Endothelial cell of umbilical vein (primary cell): Measurements from ENCODE around the gene SLC12A4.

Experiments
- POLR2A ChIP-seq: IDR thresholded peaks from 2 replicates; pipeline ENCODE4 v1.6.1; 2012; ENCODE audit warnings: low read depth, mild to moderate bottlenecking, control low read depth, low read length
- TF ChIP-seq, protein P1 (sequence below), 2 donors: IDR thresholded peaks; 1 replicate in 1 of 2; 2 replicates in 1 of 2; pipeline ENCODE4 v1.5.1; 2011; ENCODE audit warnings: low read length in 2 of 2, mild to moderate bottlenecking in 2 of 2, moderate library complexity in 2 of 2, control low read depth in 1 of 2, inconsistent platforms in 1 of 2, low read depth in 1 of 2; ENCODE audit not compliant: insufficient read depth in 1 of 2; ENCODE audit errors: extremely low read depth in 1 of 2
- TF ChIP-seq, protein P2 (sequence below): IDR thresholded peaks from 2 replicates; pipeline ENCODE4 v1.6.1; 2011; ENCODE audit not compliant: insufficient read depth, insufficient read length

DNA sequence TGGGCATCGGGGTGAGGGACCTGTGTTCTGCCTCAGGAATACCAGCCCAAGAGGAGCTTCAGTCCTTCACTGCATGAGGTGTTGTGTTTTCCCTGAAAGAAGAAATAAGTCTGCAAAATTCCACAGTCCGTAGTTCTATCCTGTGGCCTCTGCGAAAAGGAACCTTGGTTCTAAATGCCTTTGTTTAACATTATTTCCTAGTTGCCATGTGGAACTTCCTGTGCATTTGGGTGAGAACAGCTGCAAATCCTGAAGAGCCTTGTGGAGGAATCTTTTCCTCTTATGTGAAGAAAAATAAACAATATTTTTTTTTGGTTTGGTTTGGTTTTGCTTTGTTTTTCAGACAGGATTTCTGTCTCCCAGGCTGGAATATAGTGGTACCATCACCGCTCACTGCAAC lies 65.6 kb downstream of the SLC12A4 start:
- TF ChIP-seq, protein P1, sequence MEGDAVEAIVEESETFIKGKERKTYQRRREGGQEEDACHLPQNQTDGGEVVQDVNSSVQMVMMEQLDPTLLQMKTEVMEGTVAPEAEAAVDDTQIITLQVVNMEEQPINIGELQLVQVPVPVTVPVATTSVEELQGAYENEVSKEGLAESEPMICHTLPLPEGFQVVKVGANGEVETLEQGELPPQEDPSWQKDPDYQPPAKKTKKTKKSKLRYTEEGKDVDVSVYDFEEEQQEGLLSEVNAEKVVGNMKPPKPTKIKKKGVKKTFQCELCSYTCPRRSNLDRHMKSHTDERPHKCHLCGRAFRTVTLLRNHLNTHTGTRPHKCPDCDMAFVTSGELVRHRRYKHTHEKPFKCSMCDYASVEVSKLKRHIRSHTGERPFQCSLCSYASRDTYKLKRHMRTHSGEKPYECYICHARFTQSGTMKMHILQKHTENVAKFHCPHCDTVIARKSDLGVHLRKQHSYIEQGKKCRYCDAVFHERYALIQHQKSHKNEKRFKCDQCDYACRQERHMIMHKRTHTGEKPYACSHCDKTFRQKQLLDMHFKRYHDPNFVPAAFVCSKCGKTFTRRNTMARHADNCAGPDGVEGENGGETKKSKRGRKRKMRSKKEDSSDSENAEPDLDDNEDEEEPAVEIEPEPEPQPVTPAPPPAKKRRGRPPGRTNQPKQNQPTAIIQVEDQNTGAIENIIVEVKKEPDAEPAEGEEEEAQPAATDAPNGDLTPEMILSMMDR (IDR thresholded peaks at IDR 0.05; ENCODE audit: extremely low read depth in 1 of 2, insufficient read depth in 1 of 2, low read depth in 1 of 2, low read length in 2 of 2): no peak
- TF ChIP-seq POLR2A: no peak
- TF ChIP-seq, protein P2, sequence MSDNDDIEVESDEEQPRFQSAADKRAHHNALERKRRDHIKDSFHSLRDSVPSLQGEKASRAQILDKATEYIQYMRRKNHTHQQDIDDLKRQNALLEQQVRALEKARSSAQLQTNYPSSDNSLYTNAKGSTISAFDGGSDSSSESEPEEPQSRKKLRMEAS: no peak
